Immature natural killer cell (primary cell): ENCODE results near the gene ITIH4. TPM values are rescaled to one million over a fixed set of nuclear protein-coding genes. Genes with fewer than 3 reads are reported as not detected.

ENCODE experiments used
- polyA plus RNA-seq, 3 donors: library from polyadenylated mRNA; unstranded; fragments of 300-500 nt; fragmentation: Illumina TruSeq; gene quantifications; one replicate each; pipeline ENCODE4 v1.2.3, GENCODE V29; 2021

The ITIH4 gene
- polyA plus RNA-seq, 3 donors from 2014 or later, result 0.71 TPM; not detected in 2

Other genes with a start within 250 kb of the ITIH4 start
- gene PBRM1, start 144.8 kb downstream of the ITIH4 start, polyA plus RNA-seq, result 100 to 1,000 TPM in 1 of 3 donors, 10 to 100 TPM in 2; 52.4 to 116 (median 66.4) TPM
- gene GNL3, start 144.6 kb downstream of the ITIH4 start, polyA plus RNA-seq, result 10 to 100 TPM; 27.4 to 43.3 (median 28.0) TPM
- gene GLT8D1, start 124.9 kb downstream of the ITIH4 start, polyA plus RNA-seq, result 10 to 100 TPM; 72.7 to 81.9 (median 73.5) TPM
- 100 to 1,000 TPM; 261 to 411 (median 304) TPM for gene SPCS1, start 124.6 kb downstream of the ITIH4 start, polyA plus RNA-seq
- gene NEK4, start 59.7 kb downstream of the ITIH4 start, polyA plus RNA-seq, result 10 to 100 TPM in 1 of 3 donors, 1 to 10 TPM in 1, under 1 TPM in 1; 0.77 to 10.1 (median 5.1) TPM
- not detected for gene ITIH1, start 53.1 kb downstream of the ITIH4 start, polyA plus RNA-seq
- gene ITIH3, start 35.9 kb downstream of the ITIH4 start, polyA plus RNA-seq, result not detected
- not detected for gene MUSTN1, start 4.3 kb upstream of the ITIH4 start, polyA plus RNA-seq
- gene STIMATE, start 66.9 kb upstream of the ITIH4 start, polyA plus RNA-seq, result 10 to 100 TPM in 1 of 3 donors, 1 to 10 TPM in 2; 3.3 to 11.0 (median 8.2) TPM
- 10 to 100 TPM in 2 of 3 donors, 1 to 10 TPM in 1; 6.6 to 12.9 (median 12.3) TPM for gene SFMBT1, start 215.4 kb upstream of the ITIH4 start, polyA plus RNA-seq